ENCODE results near the gene PARVB.

Gene PARVB

DNA sequence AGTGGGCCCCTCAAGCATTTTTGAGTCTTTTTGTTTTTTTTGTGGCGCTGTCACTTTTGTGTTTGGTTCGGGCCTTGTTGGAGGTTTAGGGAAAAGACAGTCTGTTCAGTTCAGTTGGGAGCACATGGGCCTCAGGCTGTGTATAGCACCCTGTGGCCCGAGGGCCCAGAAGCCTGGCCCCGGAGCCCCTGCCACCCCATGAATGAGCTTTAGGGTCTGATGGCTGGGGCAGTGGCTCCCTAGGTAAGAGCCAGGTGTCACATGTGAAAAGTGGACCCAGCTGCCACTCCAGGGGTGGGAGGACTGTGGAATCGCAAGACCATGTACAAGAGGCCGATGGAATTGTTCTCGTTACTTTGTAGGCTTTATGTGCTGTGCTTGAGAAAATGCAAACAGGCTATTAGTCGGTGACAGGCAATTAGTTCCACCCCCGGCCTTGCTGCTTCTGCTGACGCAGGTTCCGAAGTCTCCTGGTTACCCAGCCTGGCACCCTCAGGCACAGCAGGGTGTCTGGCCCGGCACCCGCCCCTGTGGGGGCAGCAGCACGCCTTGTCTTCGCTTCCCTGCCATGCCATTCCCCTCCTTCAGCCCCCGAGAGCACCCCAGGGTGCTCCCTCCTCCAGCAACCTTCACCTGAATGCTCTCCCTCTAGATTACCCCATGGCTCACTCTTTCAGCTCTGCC lies 118.5 kb downstream of the PARVB start:
- no peak for DNase-seq

GRCh38 chr22:44143105-44143474 lies 119.0 kb downstream of the PARVB start:
- DNase-seq, result peak; percentile 29

DNA sequence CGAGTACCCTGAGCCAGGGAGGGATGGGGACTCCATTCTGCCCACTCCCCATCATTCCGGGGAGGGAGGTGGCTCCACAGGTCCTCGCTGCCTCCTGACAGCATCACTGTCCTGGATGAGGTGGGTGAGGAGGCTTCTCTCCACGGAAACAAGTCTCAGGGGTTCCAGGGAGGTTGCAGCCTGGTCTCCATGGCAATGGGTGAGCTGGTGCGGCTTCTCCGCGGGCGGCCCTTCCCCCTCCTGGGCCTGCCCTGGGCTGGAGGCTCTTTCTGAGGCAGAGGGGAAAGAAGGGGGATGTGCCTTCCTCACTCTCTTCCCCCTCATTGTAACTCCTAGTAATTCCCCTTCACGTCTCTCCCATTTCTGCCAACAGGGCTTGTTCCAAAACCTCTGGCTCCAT lies 119.5 kb downstream of the PARVB start:
- no peak for DNase-seq

DNA sequence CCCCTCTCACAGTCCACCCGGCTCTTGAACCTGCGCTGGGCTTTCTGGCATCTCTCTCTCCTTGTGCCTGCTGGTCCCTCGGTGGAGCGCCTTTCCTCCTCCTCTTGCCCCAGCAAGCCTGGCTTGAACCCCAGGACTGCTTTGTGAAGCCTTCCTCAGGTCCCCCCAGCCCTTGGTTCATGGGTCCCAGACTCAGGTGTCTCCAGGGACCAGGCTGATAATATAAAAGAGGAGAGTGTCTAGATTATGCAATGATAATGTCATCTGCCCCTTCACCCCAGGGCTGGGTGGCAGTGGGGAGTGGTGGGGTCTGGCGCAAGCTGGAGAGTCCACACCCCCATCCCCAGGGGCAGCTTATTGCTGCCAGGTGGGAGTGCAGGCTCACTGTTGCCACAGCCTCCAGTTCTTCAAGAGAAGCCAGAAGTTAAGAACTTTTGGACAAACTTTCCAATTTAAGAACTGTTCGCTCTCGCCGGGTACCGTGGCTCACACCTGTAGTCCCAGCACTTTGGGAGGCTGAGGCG lies 120.0 kb downstream of the PARVB start:
- no peak for DNase-seq

GRCh38 chr22:44145544-44145943 lies 121.4 kb downstream of the PARVB start:
- DNase-seq, result no peak

GRCh38 chr22:44146088-44146861 lies 122.2 kb downstream of the PARVB start:
- no peak for DNase-seq

GRCh38 chr22:44147008-44147645 lies 123.0 kb downstream of the PARVB start:
- DNase-seq, result no peak

DNA sequence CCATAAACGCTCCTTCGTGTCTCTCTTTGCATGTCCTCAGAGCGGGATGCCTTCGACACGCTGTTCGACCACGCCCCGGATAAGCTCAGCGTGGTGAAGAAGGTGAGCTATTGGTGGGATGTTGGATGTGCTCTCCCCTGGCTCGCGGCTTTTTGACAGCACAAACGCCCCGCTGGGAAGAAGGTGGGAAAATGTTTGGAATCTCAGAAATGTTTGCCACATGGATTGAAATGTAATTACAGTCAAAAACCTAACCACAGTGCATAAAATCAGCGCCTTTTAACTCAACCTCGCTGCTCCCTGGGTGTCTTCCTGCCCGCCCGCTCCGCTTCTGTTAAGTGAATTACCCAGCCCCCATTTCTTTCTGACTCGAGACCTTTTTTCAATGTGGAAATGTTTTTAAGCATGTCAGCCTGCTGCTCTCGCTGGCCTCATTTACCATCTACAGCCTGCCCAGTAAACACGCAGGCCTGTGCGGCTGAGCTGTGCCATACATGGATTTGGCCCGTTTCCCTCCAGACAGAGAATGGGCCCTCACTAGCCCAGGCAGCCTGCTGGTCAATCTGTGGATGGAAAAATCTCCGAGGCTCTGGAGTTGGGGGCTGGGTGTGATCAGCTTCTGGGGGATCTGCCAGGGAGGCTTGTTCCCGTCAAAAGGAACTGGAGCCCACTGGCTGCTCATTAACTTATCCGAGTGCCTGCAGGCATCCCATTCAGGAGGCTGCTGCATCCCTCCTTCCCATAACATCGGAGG lies 123.9 kb downstream of the PARVB start:
- no peak for DNase-seq

- no peak for DNase-seq
These were observed 127.6 kb downstream of the PARVB start for GRCh38 chr22:44151676-44152075.

DNA sequence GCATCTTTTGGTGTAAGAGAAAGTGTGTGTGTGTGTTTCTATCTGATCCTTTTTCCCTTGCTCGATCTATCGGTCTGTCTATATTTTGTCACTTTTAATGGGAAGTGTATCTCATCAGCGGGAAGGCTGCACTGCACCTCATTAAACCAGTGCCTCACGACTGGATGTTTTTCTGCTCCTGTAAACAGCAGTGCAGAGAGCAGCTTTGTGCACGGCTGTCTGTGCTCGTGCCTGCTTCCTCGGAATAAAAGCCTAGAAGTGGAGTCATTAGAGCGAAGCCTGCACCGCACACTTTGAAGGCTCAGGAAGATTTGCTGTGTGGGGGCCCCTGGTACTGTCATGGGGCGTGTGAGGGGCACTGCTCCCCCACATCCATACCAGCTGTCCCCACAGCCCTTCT lies 129.6 kb downstream of the PARVB start:
- DNase-seq, result no peak

- no peak for DNase-seq
These were observed 130.4 kb downstream of the PARVB start for GRCh38 chr22:44154436-44154942.

DNA sequence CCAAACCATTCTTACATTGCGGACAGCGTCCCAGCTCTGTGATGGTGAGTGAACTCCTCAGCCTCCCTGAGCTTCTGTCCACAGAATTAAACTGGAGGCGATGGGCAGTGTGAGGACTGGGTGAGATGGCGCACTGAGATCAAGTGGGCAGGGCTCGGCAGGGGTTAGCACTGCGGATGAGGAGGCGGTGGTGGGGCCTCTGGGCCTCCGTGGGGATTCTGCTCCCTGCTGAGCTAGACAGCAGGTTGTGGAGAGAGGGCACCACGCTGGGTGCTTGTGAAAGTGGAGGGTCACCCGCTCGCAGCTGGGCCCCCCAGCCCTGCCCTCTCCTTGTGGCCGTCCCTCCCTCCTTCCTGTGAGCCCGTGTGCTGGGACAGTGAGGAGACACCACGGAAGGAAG lies 131.0 kb downstream of the PARVB start:
- DNase-seq, result peak; percentile 4

GRCh38 chr22:44157916-44158618 lies 134.0 kb downstream of the PARVB start:
- DNase-seq, result no peak

- no peak for DNase-seq
These were observed 134.7 kb downstream of the PARVB start for GRCh38 chr22:44158816-44159215.

DNA sequence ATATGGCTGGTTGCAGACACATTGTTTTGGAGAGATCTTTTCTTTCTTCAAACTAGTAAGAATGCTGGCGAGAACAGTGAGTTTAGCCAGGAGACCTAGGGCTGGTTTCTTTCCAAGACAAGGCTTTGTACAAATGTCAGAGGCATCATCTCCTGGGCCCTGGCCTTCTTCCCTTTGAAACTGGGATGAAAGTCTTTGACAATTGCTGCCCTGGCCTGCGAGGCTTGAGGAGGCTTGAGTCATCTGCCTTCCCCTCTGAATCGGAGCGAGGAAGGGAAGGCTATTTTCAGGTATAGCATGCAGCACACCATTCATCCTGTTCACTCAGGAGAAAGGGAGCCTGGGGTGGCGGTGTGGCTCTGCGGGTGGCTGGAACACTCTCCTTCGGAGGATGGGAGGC lies 135.1 kb downstream of the PARVB start:
- no peak for DNase-seq

DNA sequence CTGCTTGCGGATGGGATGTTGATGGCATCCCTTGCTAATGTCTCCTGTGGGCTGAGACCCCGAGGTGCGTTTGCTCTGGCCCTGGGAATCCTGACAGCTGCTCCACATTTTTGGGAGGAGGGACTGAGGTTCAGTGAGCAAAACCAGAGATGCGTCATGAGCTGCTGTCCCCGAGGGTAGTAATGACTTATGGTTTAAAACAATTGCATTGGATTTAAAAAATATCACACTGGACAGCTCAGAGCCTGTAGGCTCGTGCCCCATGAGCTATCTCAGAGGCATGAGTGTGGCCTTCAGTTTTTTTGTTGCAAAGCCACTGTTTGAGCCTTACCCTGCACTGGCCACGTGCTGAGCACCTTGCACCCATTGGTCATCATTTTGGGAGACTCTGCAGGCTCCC lies 135.7 kb downstream of the PARVB start:
- no peak for DNase-seq

GRCh38 chr22:44160421-44160820 lies 136.3 kb downstream of the PARVB start:
- no peak for DNase-seq

DNA sequence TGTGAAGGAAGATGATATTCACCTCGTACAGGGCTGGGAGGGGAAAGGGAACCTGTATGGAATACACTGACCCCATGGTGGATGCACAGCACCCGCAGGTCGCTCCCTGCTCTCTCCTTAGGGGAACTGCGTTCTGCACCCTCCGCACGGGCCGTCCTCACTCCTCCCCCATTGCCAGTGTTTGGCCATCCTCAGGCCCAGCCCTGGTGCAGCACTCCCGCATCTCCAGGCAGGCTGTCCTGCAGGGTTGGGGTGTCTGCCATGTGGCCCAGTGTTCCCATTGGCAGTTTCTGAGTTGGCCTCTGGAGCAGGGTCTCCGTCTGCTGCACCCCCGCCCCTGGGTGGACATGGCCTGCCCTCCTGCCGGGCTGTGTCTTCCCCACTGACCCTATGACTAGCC lies 137.6 kb downstream of the PARVB start:
- DNase-seq, result no peak

DNA sequence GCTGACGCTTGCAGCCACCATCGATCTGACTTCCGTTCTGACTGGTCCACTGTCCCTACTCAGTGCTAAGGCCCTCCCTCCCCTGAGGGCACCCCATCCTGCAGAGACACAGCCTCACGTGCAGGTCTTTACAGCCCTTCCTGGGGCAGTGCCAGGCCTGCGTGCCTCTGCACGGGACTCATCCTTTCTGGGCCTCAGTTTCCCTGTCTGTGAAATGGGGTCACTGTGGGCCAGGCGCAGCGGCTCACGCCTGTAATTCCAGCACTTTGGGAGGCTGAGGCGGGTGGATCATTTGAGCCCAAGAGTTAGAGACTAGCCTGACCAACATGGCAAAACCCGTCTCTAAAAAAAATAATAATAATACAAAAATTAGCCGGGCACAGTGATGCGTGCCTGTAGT lies 138.9 kb downstream of the PARVB start:
- DNase-seq, result no peak

GRCh38 chr22:44163536-44163935 lies 139.4 kb downstream of the PARVB start:
- no peak for DNase-seq

- no peak for DNase-seq
These were observed 139.9 kb downstream of the PARVB start for GRCh38 chr22:44164031-44164430.

GRCh38 chr22:44165286-44165874 lies 141.3 kb downstream of the PARVB start:
- DNase-seq, result no peak

All from NCI-H345 (cell line).